Measurements from ENCODE around the gene LRRC27.

Gene LRRC27

DNA sequence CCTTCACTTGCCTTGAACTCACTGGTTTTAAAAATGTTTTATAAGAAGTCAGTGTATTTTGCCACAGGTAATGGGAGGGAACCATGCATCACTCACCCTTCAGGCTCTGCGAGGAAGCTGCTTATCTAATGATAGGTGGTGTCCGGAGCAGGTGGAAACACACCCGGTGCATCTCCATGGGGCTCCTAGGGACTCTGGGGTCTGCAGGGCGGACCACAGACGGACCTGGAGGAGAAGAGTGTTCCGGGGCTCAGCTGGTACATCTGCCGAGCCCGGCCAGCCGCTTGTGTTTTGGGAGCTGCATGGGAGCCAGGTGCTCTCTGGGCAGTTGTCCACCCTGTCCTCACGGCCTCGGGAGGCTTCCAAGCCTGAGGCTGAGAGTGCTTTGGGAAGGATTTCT lies 7.3 kb downstream of the LRRC27 start:
- DNase-seq, result no peak

DNA sequence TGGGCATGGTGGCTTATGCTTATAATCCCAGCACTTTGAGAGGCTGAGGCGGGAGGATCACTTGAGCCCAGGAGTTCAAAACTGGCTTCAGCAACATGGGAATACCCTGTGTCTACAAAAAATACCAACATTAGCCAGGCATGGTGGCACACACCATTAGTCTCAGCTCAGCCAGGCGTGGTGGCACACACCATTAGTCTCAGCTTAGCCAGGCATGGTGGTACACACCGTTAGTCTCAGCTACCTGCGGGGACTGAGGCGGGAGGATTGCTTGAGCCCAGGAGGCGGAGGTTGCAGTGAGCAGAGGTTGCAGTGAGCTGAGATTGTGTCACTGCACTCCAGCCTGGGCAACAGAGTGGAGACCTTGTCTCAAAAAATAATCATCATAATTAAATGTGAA lies 9.0 kb downstream of the LRRC27 start:
- no peak for DNase-seq

DNA sequence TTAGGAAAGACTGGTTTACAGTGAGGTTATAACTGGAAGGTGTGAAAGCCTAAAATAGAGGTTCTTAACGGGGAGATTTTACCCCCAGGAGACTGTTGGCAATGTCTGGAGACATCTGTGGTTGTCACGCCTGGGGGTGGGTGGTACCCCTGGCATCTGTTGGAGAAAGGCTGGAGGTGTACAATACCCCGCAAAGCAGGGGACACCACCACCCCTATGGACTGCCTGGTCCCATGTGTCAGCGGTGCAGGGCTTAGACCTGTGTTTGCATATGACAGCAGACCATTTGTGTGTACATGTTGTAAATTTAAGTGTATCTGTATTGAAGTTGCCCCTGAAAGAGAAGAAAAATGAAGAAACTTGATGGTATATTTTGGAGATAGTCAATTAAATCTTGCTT lies 9.8 kb downstream of the LRRC27 start:
- DNase-seq, result no peak

DNA sequence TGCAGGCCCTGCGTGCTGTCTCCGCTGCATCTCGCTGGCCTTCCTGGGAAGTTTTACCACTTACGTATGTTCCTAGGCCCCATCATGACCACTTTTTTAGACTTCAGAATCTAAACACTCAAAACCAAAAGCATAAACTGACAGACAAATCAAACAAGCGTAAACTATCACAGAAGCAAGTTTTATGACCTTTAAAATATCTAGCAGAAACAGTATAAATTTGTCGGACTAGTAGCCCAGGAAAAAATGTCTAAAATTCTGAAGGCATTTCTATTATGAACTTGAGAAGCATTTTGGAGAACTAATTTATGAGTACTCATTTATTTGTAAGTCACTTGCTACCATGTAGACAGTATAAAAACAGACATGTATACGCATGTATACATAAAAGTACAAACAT lies 10.6 kb downstream of the LRRC27 start:
- no peak for DNase-seq

DNA sequence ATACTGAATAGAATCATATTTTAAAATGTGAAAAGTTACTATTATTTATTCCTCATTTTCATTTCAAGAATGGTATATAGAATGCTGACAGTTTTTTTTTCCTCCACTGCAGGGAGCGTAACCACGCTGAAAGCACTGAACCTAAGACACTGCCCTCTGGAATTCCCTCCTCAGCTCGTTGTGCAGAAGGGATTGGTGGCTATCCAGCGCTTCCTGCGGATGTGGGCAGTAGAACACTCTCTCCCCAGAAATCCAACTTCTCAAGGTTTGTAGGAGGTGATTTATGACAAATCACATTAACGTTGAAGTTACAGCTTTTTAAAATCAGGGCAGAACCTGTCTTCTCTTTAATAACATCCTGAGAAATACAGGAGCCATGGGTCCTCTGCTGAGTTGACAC lies 12.4 kb downstream of the LRRC27 start:
- no peak for DNase-seq

DNA sequence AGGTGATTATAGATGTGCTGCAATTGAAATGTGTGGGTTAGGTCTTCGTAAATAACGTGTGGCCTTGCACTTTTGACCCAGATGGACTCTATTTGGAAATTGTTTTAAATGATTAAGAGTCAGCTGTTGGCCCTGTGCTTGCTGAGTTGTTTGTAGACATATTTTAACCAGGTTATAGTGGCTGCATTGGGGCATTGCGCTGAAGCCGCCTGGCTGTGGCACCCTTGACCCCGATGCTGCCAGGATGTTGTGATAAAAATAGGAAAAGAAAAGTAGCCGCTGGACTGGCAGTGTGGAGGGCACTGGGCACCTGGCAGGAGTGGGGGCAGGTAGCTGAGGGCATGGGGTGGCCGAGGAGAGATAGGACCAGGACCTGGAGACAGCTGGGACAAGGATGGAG lies 13.4 kb downstream of the LRRC27 start:
- DNase-seq, result no peak

DNA sequence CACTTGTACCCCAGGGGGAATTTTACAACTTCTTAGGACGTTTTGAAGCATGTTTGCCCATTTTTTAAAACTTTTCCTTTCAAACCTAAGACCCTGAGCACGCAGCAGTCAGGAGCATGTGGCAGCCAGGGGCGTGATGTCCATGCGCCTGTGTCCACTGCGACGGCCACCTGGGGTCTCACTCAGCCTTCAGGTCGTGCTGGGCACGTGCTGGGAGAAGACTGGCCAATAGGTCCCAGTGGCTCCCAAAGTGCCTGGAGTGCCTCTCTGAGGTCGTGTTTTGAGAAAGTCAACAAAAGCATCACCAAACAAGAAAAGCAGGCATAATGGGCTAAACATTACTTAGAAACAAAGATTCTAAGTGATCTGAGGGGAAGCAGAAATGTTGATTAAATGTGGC lies 14.8 kb downstream of the LRRC27 start:
- no peak for DNase-seq

DNA sequence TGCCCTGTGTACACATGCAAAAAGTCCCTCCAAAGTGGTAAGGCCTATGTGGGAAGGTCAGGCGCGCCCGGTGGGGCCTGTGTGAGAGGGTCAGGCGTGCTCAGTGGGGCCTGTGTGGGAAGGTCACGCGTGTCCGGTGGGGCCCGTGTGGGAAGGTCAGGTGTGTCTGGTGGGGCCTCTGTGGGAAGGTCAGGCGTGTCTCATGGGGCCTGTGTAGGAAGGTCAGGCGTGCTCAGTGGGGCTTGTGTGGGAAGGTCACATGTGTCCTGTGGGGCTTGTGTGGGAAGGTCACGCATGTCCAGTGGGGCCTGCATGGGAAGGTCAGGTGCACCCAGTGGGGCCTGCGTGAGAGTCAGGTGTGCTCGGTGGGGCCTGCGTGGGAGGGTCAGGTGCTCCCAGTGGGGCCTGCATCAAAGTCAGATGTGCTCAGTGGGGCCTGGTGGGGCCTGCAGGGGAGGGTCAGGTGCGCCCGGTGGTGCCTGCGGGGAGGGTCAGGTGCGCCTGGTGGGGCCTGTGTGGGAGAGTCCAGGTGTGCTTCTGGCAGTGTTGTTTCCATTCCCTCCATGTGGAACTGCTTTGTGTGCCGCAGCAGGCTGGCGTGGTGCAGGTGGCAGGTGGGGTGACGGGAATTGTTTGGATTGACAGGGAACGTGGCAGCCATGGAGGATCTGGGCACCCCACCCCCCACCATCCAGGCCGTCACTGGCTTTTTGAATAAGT lies 15.4 kb downstream of the LRRC27 start:
- no peak for DNase-seq

DNA sequence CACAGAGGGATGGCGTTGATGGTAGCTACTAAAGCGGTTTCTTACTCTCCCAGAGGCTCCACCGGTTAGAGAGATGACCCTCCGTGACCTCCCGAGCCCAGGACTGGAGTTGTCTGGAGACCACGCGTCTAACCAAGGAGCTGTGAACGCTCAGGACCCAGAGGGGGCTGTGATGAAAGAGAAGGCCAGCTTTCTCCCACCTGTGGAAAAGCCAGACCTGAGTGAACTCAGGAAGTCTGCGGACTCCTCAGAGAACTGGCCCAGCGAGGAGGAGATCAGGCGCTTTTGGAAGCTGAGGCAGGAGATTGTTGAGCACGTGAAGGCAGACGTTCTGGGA lies 15.9 kb downstream of the LRRC27 start:
- DNase-seq, result no peak

DNA sequence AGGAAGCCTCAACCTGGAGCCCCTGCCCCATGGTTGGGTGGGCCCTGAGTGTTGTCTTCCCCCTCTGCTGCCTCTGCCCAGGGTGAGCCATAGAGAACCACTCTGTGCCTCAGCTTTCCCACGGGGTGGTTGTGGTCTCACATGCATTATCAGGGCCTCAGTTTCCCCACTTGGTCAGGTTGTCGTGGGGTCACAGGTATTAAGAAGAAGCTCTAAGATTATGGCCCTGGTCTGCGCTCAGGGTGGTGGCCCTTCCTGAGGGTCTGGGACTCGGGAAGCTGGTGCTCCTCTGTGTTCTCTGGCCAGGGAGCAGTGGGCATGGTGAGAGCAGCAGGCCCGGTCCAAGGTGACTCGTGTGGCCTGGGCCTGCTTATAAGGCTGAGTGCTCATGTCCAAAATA lies 17.8 kb downstream of the LRRC27 start:
- DNase-seq, result no peak

DNA sequence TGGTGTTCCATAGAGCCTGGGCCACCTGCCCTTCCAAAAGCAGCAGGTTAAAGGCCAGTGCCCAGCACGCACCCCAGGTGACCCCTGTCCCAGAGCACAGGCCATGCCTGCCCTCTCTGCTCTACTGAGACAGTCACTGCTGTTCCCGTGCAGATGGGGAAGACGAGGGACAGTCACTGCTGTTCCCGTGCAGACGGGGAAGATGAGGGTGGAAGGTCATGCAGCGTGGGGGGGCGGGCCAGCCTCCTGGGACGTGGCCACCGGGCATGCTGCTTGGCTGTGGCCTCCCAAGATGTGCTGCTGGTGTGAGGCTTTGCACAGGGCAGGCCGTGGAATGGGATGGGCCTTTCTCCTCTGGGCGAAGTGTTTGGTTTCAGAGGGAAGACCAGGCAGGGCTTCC lies 18.4 kb downstream of the LRRC27 start:
- DNase-seq, result no peak

DNA sequence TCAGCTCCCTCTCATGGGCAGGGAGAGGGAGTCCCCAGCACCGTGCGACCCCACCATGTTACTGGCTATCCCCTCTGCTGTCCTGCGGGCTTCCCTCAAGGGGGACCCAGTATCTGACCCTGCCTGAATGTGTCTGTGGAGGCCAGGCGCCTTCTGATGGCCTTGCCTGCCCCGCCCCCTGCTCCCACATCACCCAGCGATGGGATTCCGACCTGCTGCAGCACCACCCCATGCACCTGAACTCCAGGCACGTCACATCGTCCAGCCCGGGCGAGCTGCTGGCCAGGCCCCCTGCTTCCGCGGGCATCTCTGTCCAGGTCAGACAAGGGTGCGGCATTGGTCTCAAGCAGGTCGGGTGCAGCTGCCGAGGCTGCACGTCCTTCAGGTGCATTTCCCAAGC lies 19.0 kb downstream of the LRRC27 start:
- DNase-seq, result no peak

DNA sequence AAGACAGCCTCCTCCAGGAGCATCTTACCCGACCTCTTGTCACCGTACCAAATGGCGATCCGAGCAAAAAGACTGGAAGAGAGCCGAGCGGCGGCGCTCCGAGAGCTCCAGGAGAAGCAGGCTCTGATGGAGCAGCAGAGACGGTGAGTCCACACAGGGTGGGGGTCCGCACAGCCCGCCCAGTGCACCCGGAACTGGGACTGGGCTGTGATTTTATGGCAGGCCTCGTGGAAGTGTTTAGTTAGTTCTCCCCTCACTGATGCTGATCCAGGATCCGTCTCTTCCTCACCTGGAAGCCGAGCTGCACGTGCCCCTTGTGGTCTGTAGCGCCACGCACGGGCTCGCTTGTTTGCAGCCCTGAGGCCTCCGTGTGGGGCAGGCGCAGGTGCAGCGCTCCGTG lies 19.6 kb downstream of the LRRC27 start:
- DNase-seq, result no peak

DNA sequence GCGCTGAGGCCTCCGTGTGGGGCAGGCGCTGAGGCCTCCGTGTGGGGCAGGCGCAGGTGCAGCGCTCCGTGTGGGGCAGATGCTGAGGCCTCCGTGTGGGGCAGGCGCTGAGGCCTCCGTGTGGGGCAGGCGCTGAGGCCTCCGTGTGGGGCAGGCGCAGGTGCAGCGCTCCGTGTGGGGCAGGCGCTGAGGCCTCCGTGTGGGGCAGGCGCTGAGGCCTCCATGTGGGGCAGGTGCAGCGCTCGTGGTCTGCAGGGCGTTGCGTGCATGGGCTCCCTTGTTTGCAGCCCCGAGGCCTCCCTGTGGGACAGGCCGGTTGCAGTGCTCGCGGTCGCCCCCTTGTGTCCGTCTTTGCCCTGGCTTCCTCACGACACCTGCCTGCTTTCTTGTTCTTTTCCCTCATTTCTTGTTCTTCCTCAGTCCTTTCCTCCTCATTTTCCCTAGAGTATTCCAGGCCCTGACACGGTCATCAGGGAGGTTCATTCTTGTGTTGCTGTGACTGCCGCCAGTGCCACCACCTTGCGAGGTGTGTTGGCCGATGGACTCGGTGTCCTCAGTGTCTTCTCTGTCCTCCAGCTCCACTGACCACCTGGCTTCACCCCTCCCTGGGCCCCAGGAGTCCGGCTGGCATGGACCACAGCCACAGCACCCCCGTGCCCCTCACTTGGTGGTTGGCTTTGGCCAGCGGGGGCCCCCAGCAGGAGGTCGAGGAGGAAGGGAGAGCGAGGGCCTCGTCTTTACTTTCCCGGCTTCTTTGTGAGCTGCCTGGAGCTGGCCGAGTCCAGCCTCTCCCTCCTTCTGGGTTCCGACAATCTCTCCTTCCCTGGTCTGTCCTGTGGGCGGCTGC lies 20.7 kb downstream of the LRRC27 start:
- DNase-seq, result peak; percentile 6

DNA sequence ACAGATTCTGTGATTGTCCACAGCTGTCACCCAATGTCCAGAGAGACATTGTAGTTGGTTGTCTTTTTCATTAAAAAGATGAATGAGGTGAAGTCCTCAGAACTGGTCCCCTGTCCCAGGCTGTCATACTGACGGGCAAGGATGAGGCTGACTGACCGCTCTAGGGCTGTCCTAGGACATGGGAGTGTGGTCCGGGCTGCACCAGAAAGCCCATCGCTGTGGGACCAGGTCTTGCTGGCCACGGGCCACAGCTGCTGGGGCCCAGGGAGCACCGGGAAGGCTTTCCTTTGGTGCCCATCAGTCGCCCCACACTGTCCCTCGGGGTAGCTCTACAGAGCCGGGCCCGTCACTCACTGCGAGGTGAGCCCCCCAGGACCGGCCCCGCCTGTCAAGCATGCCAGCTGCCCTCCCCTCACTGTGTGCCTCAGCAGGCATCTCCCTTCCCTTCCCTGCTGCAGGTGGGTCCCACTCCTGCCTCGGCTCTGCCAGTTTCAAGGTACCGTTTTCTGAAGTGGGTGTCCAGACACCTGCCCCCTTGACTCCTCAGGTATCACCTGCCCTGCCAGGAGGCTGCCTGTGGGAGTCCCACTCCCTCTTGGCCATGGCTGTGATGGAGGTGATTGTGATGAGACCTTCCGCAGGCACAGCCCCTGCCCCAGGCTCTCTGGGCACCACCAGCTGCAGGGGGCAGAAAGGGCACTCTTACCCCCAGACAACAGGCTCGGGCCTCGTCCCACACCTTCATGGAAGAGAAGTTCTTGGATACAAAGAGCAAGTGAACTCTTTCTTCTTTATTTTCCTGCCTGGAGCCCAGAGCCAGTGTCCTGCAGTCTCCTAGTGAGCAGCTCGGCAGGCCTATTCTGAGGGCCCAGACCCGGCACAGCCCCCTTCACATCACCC lies 21.7 kb downstream of the LRRC27 start:
- no peak for DNase-seq

DNA sequence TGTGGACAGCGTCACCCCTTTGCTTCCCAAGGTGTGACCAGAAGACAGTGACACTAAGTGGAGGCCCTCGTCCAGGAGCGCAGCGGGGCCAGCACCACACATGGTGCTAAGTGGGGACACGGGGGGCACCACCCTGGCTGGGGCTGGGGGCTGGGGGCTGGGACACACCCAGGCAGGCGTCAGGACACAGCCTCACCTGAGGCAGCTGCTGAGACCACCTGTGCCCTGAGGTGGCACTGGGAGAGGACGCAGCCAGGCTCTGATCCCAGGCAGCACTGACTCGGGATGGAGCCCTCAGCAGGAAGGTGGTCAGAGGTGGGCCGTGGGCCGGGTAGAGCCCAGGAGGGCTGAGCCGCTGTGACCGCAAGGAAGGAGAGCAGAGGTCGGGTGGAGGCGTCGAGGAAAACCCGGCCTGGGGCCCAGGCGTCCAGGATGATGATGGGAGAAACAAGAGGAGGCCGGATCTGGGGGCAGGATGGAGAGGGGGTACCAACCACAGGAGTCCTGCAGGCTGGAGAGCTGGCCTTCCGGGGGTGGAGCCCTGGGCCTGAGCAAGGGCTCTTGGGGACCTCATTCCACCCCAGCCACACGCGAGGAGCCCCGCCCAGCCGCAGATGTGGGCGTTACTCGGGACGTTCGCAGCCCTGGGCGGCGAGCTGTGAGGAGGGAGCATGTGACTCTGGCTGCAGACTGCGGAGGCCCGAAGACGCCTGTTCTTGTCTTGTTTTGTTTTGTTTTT lies 22.5 kb downstream of the LRRC27 start:
- no peak for DNase-seq

DNA sequence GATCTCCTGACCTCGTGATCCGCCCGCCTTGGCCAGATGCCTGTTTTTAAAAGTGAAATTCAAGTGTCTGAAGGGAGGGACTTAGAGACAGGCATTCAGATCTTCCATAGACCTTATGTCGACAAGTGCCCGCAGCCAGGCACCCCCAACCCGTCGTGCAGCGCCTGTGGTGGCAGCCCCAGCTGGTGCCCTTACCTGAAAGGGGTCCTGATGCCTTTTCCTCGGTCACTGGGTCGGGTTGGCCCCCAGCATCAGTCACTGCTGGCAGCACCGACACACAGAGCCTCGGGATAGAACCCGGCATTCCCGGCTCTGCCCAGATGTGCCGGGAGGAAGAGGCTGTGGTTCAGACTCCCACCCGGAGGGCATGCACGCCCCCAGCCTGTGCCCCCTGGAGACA lies 23.3 kb downstream of the LRRC27 start:
- DNase-seq, result no peak

DNA sequence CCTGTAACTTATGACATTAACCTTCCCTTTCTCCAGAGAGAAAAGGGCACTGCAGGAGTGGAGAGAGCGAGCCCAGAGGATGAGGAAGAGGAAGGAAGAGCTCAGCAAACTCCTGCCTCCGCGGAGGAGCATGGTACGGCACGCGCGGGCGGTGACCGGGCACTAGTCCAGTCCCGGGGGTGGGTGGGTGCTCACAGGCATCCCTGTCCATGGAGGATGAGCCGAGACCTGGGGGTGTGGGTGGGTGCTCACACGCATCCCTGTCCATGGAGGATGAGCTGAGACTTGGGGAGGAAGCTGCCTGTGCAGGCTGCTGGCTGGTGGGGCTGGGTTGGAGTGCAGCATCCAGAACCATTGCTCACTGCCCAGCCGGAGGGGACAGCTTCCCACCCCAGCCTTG lies 23.8 kb downstream of the LRRC27 start:
- no peak for DNase-seq

DNA sequence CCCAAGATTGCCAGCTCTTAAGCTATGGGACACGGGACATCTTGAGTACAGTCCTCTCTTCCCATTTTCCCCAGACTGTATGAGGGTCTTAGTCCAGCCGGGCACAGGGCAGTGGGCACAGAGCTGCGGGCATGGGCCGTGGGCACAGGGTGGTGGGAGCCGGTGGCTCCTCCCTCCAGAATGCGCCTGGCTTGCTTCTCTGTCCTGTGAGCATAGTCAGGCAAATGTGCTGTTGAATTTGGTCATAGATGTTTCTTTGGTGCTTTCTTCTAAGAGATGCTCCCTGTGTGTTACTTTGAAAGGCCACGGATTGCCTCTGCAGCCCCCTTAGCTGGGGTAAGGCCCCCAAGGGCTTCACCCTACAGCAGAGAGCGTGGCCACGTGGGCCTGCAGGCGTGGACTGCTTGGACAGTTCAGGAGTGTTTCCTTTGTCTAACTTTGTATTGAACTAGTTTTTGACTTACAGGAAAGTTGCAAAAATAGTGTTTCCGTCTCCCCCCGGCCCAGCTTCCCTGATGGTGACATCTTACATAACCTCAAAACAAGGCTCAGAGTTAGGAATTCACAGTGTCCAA lies 24.7 kb downstream of the LRRC27 start:
- no peak for DNase-seq

DNA sequence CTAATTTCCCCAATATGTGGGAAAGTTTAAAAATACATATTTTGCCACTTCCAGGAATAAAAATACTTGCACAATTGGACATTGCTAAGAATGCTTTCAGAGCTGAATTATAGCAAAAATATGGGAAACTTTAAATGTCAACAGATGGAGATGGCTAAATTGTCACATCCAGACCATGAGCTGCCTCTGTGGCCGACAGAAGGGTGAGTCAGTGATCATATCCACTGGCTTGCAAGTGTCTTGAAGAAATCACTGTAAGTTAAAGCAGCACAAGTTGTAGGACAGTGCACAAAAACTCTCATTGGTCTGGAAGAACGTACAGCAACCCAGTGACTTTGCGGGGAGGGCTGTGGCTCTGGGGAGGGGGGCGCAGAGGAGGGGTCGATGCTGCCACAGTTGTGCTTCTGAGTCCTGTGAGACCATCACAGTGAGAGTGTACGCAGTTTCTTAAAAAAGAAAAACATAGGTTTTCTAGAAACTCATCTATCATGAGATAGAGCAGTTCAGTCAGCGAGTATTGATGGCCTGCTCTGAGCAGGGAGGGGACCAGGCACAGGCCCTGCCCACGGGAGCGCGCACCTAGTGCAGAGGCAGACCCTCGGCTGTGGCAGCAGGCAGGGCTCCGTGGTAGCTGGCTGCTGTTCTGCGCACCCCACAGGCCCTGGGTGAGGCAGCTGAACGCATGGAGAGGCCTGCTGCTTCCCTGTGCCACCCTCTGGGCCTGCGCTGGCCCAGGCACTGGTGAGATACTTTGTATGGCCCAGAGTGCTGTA lies 25.5 kb downstream of the LRRC27 start:
- DNase-seq, result no peak

DNA sequence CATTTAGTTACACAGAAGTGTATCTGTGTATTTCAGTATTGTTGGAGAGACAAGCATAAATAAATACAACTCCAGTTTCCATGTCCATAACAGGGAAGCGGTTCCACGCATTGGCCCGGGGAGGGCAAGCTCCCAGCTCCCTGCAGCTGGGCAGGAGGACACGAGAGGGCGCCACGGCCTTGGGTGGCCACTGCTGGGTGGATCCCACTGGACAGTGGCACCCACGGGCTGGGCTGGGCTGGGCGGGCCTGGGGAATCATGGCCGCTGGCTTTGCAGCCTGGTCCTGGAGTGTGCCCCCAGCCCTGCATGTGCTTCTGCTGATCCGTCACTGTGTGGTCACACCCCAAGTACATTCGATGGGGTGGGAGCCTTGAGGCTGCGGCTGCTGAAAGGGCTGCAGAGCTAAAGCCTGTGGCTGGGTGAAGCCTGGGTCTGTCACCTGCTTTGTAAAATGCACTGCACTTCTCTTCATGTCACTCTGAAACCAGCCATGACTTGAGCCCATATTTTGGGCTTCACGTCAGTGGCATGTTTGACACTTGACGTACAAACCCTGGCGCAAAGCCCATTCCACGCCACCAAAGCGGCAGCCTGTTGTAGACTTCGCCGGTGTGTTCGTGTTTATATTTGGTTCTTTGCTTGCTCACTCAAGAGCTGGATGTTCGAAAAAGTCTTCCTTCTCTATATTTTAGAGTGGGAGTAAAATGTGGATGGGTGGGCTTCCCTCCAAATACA lies 27.5 kb downstream of the LRRC27 start:
- DNase-seq, result no peak
